Esophagus muscularis mucosa (tissue), 4 donors: ENCODE results near the gene RNU7-1. TPM values are rescaled to one million over a fixed set of nuclear protein-coding genes. Genes with fewer than 3 reads are reported as not detected.

ENCODE experiments used
- DNase-seq: peaks from one replicate; pipeline ENCODE4 v3.0.0-alpha.2; 2017; ENCODE audit errors: extremely low spot score
- H3K27ac ChIP-seq, 4 donors: fragments of 200-600 bp; sonication (generic); replicated peaks in 1 of 4; 1 replicate in 3 of 4; 2 replicates in 1 of 4; pipeline ENCODE4 v1.5.1; 2016 to 2019; ENCODE audit warnings: mild to moderate bottlenecking in 1 of 4
- H3K27me3 ChIP-seq, 4 donors: fragments of 200-600 bp; sonication (generic); one replicate each; pipeline versions ENCODE4 v1.5.1 to v1.6.0; 2016 to 2019
- H3K36me3 ChIP-seq, 4 donors: fragments of 200-600 bp; sonication (generic); one replicate each; pipeline ENCODE4 v1.5.1; 2016 to 2019
- H3K4me1 ChIP-seq, 4 donors: fragments of 200-600 bp; sonication (generic); one replicate each; pipeline ENCODE4 v1.5.1; 2016 to 2019
- H3K4me3 ChIP-seq, 4 donors: fragments of 200-600 bp; sonication (generic); 1 replicate in 2 of 4; 2 replicates in 2 of 4; pipeline ENCODE4 v1.5.1; 2016 to 2019; ENCODE audit warnings: mild to moderate bottlenecking in 4 of 4, moderate library complexity in 1 of 4
- H3K9me3 ChIP-seq, 4 donors: fragments of 200-600 bp; sonication (generic); 1 replicate in 3 of 4; 2 replicates in 1 of 4; pipeline ENCODE4 v1.5.1; 2016 to 2019
- EP300 ChIP-seq: sonication (generic); formaldehyde crosslinking; IDR thresholded peaks from one replicate; pipeline ENCODE4 v1.6.1; 2017; ENCODE audit warnings: antibody characterized with exemption
- POLR2A ChIP-seq: fragments of 450-650 bp; IDR thresholded peaks from one replicate; pipeline ENCODE4 v1.6.1; 2017; ENCODE audit warnings: antibody characterized with exemption, moderate library complexity, mild to moderate bottlenecking, low read depth
- POLR2AphosphoS5 ChIP-seq, 2 donors: sonication (generic); formaldehyde crosslinking; IDR thresholded peaks; one replicate each; pipeline ENCODE4 v1.6.1; 2017; ENCODE audit warnings: antibody characterized with exemption in 2 of 2
- WGBS: methylation state at CpG from one replicate; pipeline ENCODE4 v1.1.5; 2018; 5-methylcytosine and 5-hydroxymethylcytosine counted together
- intact Hi-C: fragments of 100-400 bp; cut with DNase I; formaldehyde crosslinking; loops from one replicate; pipeline ENCODE4 v1.15.1; 2023
- total RNA-seq, 4 donors: library from RNA; depleted of rRNA; stranded (reverse); fragments of >200 nt; gene quantifications; one replicate each; pipeline versions ENCODE4 v1.1.0 to v1.2.1, GENCODE V29; 2016
- TF ChIP-seq, protein P1 (sequence below), 3 experiments: fragments of 200-600 bp in 2 of 3; fragments of 450-650 bp in 1 of 3; sonication (generic) in 2 of 3; IDR thresholded peaks; one replicate each; pipeline ENCODE4 v1.5.1; 2017 to 2019; ENCODE audit warnings: antibody characterized with exemption in 3 of 3, mild to moderate bottlenecking in 2 of 3, moderate library complexity in 1 of 3

RNU7-1 gene
- total RNA-seq, 4 donors from 2014 or later: not detected

DNA sequence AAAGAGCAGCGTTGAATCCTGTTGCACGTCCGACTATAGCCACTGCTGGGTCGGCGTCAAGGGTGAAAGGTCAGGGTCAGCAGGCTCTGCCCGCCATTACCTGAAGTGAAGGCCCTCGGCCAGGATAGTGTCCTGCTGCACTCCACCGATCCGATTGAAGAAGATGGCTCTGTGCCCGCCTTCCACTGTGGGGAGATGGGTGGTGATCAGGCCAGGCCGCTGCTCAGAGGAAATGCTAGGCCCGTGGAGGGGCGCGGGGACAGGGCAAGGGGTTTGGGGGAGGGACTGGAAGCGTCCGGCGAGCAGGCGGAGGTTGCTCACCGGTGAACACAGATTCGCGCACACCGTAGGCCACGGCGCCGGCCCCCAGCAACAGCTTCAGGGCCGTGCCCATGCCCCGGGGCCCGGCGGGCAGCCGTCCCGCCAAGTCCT lies 26.5 kb downstream of the RNU7-1 start:
- intact Hi-C loops: loop anchor here (5.0 kb wide), 1 partner anchor 47 kb away; the partner anchor contains the start of gene LPCAT3
- no peak for TF ChIP-seq EP300
- no peak for TF ChIP-seq POLR2AphosphoS5 (IDR thresholded peaks at IDR 0.05)
- no peak for TF ChIP-seq POLR2A
- TF ChIP-seq, protein P1, sequence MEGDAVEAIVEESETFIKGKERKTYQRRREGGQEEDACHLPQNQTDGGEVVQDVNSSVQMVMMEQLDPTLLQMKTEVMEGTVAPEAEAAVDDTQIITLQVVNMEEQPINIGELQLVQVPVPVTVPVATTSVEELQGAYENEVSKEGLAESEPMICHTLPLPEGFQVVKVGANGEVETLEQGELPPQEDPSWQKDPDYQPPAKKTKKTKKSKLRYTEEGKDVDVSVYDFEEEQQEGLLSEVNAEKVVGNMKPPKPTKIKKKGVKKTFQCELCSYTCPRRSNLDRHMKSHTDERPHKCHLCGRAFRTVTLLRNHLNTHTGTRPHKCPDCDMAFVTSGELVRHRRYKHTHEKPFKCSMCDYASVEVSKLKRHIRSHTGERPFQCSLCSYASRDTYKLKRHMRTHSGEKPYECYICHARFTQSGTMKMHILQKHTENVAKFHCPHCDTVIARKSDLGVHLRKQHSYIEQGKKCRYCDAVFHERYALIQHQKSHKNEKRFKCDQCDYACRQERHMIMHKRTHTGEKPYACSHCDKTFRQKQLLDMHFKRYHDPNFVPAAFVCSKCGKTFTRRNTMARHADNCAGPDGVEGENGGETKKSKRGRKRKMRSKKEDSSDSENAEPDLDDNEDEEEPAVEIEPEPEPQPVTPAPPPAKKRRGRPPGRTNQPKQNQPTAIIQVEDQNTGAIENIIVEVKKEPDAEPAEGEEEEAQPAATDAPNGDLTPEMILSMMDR (IDR thresholded peaks at IDR 0.05): no peak
- no peaks in the 10 kb centered on the region for H3K9me3 ChIP-seq
- H3K4me3 ChIP-seq: peak overlapping the region; percentile 69 to 90 (median 84)
- peaks cover 27 to 46% (median 40%) of the 10 kb centered on the region in 4 donors for H3K4me1 ChIP-seq
- WGBS: 0% methylated on average over 13 of the region's 31 CpGs
- H3K27ac ChIP-seq: peak overlapping the region; percentile 87 to 93 (median 90)
- peaks cover 45 to 57% (median 55%) of the 10 kb centered on the region in 4 donors for H3K36me3 ChIP-seq
- H3K27me3 ChIP-seq: no peaks in the 10 kb centered on the region
- no peak for DNase-seq

DNA sequence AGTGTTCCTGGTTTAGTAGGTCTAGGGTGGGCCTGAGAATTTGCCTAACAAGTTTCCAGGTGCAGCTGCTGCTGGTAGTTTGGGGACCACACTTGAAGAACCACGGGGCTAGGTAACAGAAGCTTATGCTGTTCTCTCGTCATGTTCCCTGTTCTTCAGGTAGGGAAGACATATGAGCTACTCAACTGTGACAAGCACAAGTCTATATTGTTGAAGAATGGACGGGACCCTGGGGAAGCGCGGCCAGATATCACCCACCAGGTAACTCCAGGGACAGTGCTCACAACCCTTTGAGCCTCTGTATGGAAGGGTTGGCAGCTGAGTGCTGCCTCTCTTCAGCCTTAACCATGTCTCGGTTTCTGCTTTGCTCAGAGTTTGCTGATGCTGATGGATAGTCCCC lies 30.6 kb downstream of the RNU7-1 start:
- Histone ChIP-seq H3K27me3 (no peaks in the 10 kb centered on the region), H3K4me3 (no peak overlapping the region), H3K4me1 (peaks cover 21 to 26% (median 24%) of the 10 kb centered on the region in 4 donors), H3K9me3 (no peaks in the 10 kb centered on the region), H3K36me3 (peaks cover 37 to 60% (median 56%) of the 10 kb centered on the region in 4 donors), H3K27ac (no peak overlapping the region)
- intact Hi-C loops: loop anchor here (5.0 kb wide), 1 partner anchor 43 kb away; the partner anchor contains the start of gene LPCAT3
- DNase-seq: no peak
- no peak for TF ChIP-seq EP300
- no peak for TF ChIP-seq POLR2AphosphoS5 (IDR thresholded peaks at IDR 0.05)
- TF ChIP-seq, protein P1 (IDR thresholded peaks at IDR 0.05): no peak
- TF ChIP-seq POLR2A: no peak
- 85% methylated on average over 6 of the region's 6 CpGs for WGBS

DNA sequence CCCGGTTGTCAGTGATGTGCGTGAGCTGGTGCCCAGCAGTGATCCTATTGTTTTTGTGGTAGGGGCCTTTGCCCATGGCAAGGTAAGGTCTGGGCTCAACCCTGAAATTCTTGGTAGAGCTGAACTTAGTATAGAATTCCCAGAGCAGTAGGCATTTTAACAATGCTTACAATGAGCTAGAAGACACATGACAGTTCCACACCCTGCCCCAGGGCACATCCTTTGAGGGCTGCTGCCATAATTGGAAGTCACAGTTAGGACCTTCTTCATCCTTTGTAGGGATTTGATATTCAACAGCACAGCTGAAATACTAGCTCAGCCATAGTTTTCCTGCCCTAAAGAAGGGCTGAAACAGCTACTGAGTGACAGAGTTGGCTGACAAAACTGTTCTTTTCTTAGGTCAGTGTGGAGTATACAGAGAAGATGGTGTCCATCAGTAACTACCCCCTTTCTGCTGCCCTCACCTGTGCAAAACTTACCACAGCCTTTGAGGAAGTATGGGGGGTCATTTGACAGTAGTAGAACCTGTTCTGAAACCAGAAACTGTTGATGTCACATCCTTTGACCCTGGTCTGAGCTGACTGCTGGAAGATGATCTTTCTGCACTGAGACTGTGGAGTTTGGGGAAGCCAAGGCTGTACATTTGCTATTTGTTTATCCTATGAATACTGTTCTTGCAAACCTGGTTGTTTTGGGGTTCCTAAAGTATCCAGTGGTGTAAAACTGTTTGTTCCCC lies 31.8 kb downstream of the RNU7-1 start:
- intact Hi-C loops: no loop called here
- no peak overlapping the region for H3K27ac ChIP-seq
- peaks cover 37 to 73% (median 68%) of the 10 kb centered on the region in 4 donors for H3K36me3 ChIP-seq
- peaks cover 14 to 18% (median 15%) of the 10 kb centered on the region in 4 donors for H3K4me1 ChIP-seq
- H3K9me3 ChIP-seq: no peaks in the 10 kb centered on the region
- no peaks in the 10 kb centered on the region for H3K27me3 ChIP-seq
- 92% methylated on average over 2 of the region's 2 CpGs for WGBS
- no peak overlapping the region for H3K4me3 ChIP-seq
- no peak for DNase-seq
- no peak for TF ChIP-seq EP300
- TF ChIP-seq POLR2A: no peak
- TF ChIP-seq POLR2AphosphoS5 (IDR thresholded peaks at IDR 0.05): no peak
- TF ChIP-seq, protein P1 (IDR thresholded peaks at IDR 0.05): no peak

DNA sequence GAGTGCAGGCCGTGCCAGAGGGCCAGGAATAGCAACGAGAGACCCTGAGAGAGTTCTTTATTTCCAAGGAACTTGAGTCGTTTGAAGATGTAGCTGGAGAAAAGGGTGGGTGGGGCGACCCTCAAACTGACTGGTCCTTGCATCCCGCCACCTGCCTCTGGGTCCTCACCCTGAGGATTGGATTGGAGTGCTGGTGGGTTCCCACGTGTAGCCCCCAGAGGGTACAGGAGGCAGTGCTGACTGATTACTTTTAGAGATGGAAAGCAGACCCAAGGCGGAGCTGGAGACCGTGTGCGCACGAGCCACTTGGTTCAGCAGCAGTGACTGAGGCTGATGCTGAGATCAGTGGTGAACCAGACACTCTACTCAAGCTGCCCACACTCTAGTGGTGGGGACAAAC lies 34.0 kb downstream of the RNU7-1 start:
- peaks cover 37 to 95% (median 90%) of the 10 kb centered on the region in 4 donors for H3K36me3 ChIP-seq
- TF ChIP-seq, protein P1 (IDR thresholded peaks at IDR 0.05): no peak
- TF ChIP-seq POLR2AphosphoS5 (IDR thresholded peaks at IDR 0.05): no peak
- H3K4me3 ChIP-seq: no peak overlapping the region
- DNase-seq: no peak
- no peak overlapping the region for H3K27ac ChIP-seq
- no peaks in the 10 kb centered on the region for H3K9me3 ChIP-seq
- H3K4me1 ChIP-seq: peaks cover 0 to 8% (median 0%) of the 10 kb centered on the region in 4 donors
- H3K27me3 ChIP-seq: no peaks in the 10 kb centered on the region
- 75% methylated on average over 10 of the region's 10 CpGs for WGBS
- intact Hi-C loops: no loop called here
